ENCODE measurements around the gene KIAA1217. TPM values are rescaled to one million over a fixed set of nuclear protein-coding genes. Genes with fewer than 3 reads are reported as not detected.

KIAA1217 gene
- total and polyA plus RNA-seq, 9 of the 15 experiments (the other 6 are each of a cell fraction or from before 2014, with no cell fraction given) = 0.04 TPM; not detected in 8

GRCh38 chr10:24574578-24575155 lies 365.7 kb downstream of the KIAA1217 start:
- Histone ChIP-seq H3K36me3 (ENCODE audit: control insufficient read depth, insufficient read depth, low read length) (no peaks in the 10 kb centered on the region), H3K79me2 (ENCODE audit: control insufficient read depth, insufficient read depth, low read length) (no peaks in the 10 kb centered on the region; the same call in 2 of the 3 replicates), H3K9me1 (ENCODE audit: control insufficient read depth, insufficient read depth, low read length) (no peaks in the 10 kb centered on the region), H3K27me3 (ENCODE audit: control insufficient read depth in 2 of 2, insufficient read depth in 2 of 2, low read length in 2 of 2) (no peaks in the 10 kb centered on the region), H4K20me1 (replicated peaks; ENCODE audit: control insufficient read depth, insufficient read depth, low read length) (no peaks in the 10 kb centered on the region), H3K27ac (ENCODE audit: extremely low read depth, low read depth, low read length) (no peak overlapping the region), H3K9ac (ENCODE audit: insufficient read depth in 1 of 2, low read depth in 2 of 2, low read length in 2 of 2) (no peak overlapping the region), H3K4me1 (replicated peaks in 1 of 2; ENCODE audit: control insufficient read depth in 2 of 2, insufficient read depth in 2 of 2, low read length in 2 of 2) (peaks cover 22 to 32% of the 10 kb centered on the region in 2 experiments), H2AFZ (ENCODE audit: low read depth, low read length) (peak overlapping the region; percentile 64), H3K9me3 (replicated peaks; ENCODE audit: control insufficient read depth, insufficient read depth, low read depth, low read length) (no peaks in the 10 kb centered on the region), H3K4me3 (no peak overlapping the region), H3K4me2 (ENCODE audit: insufficient read depth, low read length) (peak overlapping the region; percentile 19; the same call in 1 of the 2 replicates)
- 49% methylated on average over 3 of the region's 3 CpGs for WGBS (ENCODE audit: insufficient coverage, low coverage, missing lambda C conversion rate)
- ATAC-seq (peak; percentile 60), FAIRE-seq (peak; percentile 78), DNase-seq (ENCODE audit: extremely low read depth in 1 of 4, low spot score in 3 of 4) (peak; percentile 46 to 72 (median 62))
- no TSS peak for BruUV-seq (replicated peaks)
- in situ Hi-C loops (cut with MboI) (no loop called here), intact Hi-C loops (cut with micrococcal nuclease) (no loop called here)
- ChIA-PET POLR2A (interaction anchor here (0.6 to 1.0 kb wide), 4 partner anchors 15 to 305 kb away, joined by 3 read pairs; no protein-coding TSS in a partner anchor), CTCF (ENCODE audit: low intra/inter-chr PET ratio) (interaction anchor here (0.5 kb wide), 1 partner anchor 1249 kb away, joined by 4 read pairs; no protein-coding TSS in a partner anchor)
- TF ChIP-seq, protein P1, sequence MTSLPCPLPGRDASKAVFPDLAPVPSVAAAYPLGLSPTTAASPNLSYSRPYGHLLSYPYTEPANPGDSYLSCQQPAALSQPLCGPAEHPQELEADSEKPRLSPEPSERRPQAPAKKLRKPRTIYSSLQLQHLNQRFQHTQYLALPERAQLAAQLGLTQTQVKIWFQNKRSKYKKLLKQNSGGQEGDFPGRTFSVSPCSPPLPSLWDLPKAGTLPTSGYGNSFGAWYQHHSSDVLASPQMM (CRISPR knock-in tag; IDR thresholded peaks at IDR 0.05) = no peak
- TF ChIP-seq MAFG (tag; conservative IDR thresholded peaks at IDR 0.05) (no peak), TAL1 (IDR thresholded peaks at IDR 0.05) (peak; percentile 57; the same call in 1 of the 2 replicates), POLR2AphosphoS5 (IDR thresholded peaks at IDR 0.05; ENCODE audit: control insufficient read depth, insufficient read depth, low read depth, low read length) (0 out of 2 replicates have a peak, but pooled peaks have one; percentile 15), MAZ (CRISPR knock-in tag; conservative IDR thresholded peaks at IDR 0.05 in 1 of 2, IDR thresholded peaks at IDR 0.05 in 1 of 2) (no peak), ZNF395 (CRISPR knock-in tag; IDR thresholded peaks at IDR 0.05) (no peak), XRCC5 (IDR thresholded peaks at IDR 0.05; ENCODE audit: low read depth, low read length) (no peak), NFE2 (IDR thresholded peaks at IDR 0.05; ENCODE audit: low read depth) (no peak), CCNT2 (IDR thresholded peaks at IDR 0.05; ENCODE audit: borderline replicate concordance, extremely low read depth, insufficient read length, low read depth, low read length) (no peak)
- TF ChIP-seq, protein P2, sequence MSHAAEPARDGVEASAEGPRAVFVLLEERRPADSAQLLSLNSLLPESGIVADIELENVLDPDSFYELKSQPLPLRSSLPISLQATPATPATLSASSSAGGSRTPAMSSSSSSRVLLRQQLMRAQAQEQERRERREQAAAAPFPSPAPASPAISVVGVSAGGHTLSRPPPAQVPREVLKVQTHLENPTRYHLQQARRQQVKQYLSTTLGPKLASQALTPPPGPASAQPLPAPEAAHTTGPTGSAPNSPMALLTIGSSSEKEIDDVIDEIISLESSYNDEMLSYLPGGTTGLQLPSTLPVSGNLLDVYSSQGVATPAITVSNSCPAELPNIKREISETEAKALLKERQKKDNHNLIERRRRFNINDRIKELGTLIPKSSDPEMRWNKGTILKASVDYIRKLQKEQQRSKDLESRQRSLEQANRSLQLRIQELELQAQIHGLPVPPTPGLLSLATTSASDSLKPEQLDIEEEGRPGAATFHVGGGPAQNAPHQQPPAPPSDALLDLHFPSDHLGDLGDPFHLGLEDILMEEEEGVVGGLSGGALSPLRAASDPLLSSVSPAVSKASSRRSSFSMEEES (CRISPR knock-in tag; IDR thresholded peaks at IDR 0.05) = no peak
- TF ChIP-seq, protein P3, sequence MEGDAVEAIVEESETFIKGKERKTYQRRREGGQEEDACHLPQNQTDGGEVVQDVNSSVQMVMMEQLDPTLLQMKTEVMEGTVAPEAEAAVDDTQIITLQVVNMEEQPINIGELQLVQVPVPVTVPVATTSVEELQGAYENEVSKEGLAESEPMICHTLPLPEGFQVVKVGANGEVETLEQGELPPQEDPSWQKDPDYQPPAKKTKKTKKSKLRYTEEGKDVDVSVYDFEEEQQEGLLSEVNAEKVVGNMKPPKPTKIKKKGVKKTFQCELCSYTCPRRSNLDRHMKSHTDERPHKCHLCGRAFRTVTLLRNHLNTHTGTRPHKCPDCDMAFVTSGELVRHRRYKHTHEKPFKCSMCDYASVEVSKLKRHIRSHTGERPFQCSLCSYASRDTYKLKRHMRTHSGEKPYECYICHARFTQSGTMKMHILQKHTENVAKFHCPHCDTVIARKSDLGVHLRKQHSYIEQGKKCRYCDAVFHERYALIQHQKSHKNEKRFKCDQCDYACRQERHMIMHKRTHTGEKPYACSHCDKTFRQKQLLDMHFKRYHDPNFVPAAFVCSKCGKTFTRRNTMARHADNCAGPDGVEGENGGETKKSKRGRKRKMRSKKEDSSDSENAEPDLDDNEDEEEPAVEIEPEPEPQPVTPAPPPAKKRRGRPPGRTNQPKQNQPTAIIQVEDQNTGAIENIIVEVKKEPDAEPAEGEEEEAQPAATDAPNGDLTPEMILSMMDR (IDR thresholded peaks at IDR 0.05 in 2 of 3, conservative IDR thresholded peaks at IDR 0.05 in 1 of 3; ENCODE audit: insufficient read depth in 2 of 3, low read depth in 1 of 3, low read length in 3 of 3) = 0 out of 6 replicates have a peak, but pooled peaks of 1 of the 3 experiments have one; percentile 28
